K562 (cell line): Measurements from ENCODE around the gene PRRT2. TPM values are rescaled to one million over a fixed set of nuclear protein-coding genes. Genes with fewer than 3 reads are reported as not detected.

Experiments used
- ATAC-seq: fragments of 200-7000 bp; cut with Tn5 transposase; 3 replicates; pipeline ENCODE4 v1.9.1; 2020; ENCODE audit warnings: moderate library complexity
- BruUV-seq: library from RNA; stranded (reverse); fragments of 400-500 nt; replicated peaks from 2 replicates; lab custom pipeline; 2021; lab: Mats Ljungman, UMichigan
- CTCF ChIA-PET: fragments of 300-600 bp; formaldehyde crosslinking; extraction: SDS; loops from one replicate; lab custom pipeline; 2021; ENCODE audit warnings: low intra/inter-chr PET ratio; lab: Yijun Ruan, JAX
- POLR2A ChIA-PET: fragments of 300-600, 350-650 bp; sonication (Branson Sonifier 250); formaldehyde crosslinking; extraction: SDS; loops from one replicate; lab custom pipeline; 2021; ENCODE audit warnings: antibody characterized with exemption, inconsistent platforms; lab: Yijun Ruan, JAX
- DNase-seq, 4 experiments: peaks; one replicate each; pipeline versions ENCODE4 v3.0.0 to v3.0.0-alpha.2; 2011 to 2018; ENCODE audit warnings: low spot score in 3 of 4, mixed read lengths in 3 of 4; ENCODE audit errors: extremely low read depth in 1 of 4
- FAIRE-seq: peaks from 2 replicates; lab custom pipeline; 2011; peaks lifted over from hg19 to GRCh38; lab: Jason Lieb, UNC
- H2AFZ ChIP-seq: 2 replicates; pipeline ENCODE4 v1.6.0; 2011; ENCODE audit warnings: low read depth, low read length, control low read depth, inconsistent platforms
- H3K27ac ChIP-seq: fragments of 200-600 bp; 3 replicates; pipeline ENCODE4 v1.8.0; 2011; ENCODE audit warnings: low read depth, mild to moderate bottlenecking, control low read depth, inconsistent platforms, low read length, moderate library complexity, mixed read lengths; ENCODE audit errors: extremely low read depth
- H3K27me3 ChIP-seq, 2 experiments: fragments of 300-600 bp in 1 of 2; 2 replicates in 1 of 2; 3 replicates in 1 of 2; pipeline versions ENCODE4 v1.6.0 to v1.8.0; 2011; ENCODE audit warnings: inconsistent platforms in 2 of 2, low read length in 2 of 2, mild to moderate bottlenecking in 1 of 2, mixed read lengths in 1 of 2, moderate library complexity in 1 of 2; ENCODE audit not compliant: control insufficient read depth in 2 of 2, insufficient read depth in 2 of 2
- H3K36me3 ChIP-seq: fragments of 300-600 bp; 3 replicates; pipeline ENCODE4 v1.8.0; 2011; ENCODE audit warnings: mild to moderate bottlenecking, low read length, inconsistent platforms; ENCODE audit not compliant: control insufficient read depth, insufficient read depth
- H3K4me1 ChIP-seq, 2 experiments: fragments of 200-600 bp in 1 of 2; replicated peaks in 1 of 2; 2 replicates in 1 of 2; 3 replicates in 1 of 2; pipeline versions ENCODE4 v1.5.1 to v1.8.0; 2011; ENCODE audit warnings: inconsistent platforms in 2 of 2, low read length in 2 of 2, mild to moderate bottlenecking in 1 of 2, mixed read lengths in 1 of 2, moderate library complexity in 1 of 2; ENCODE audit not compliant: control insufficient read depth in 2 of 2, insufficient read depth in 2 of 2
- H3K4me2 ChIP-seq: 2 replicates; pipeline ENCODE4 v1.6.1; 2011; ENCODE audit warnings: low read length, control low read depth, inconsistent platforms, mixed read lengths; ENCODE audit not compliant: insufficient read depth
- H3K4me3 ChIP-seq: fragments of 200-600 bp; sonication (generic), shearing (Covaris generic); 2 replicates; pipeline ENCODE4 v1.5.1; 2016; ENCODE audit warnings: control low read depth, inconsistent platforms
- H3K79me2 ChIP-seq: fragments of 200-600 bp; 3 replicates; pipeline ENCODE4 v1.8.0; 2011; ENCODE audit warnings: low read length, inconsistent platforms; ENCODE audit not compliant: control insufficient read depth, insufficient read depth
- H3K9ac ChIP-seq, 2 experiments: 2 replicates each; pipeline versions ENCODE4 v1.6.0 to v1.6.1; 2011; ENCODE audit warnings: low read depth in 2 of 2, low read length in 2 of 2, control low read depth in 1 of 2, inconsistent platforms in 1 of 2, mild to moderate bottlenecking in 1 of 2, mixed read lengths in 1 of 2; ENCODE audit not compliant: insufficient read depth in 1 of 2
- H3K9me1 ChIP-seq: one replicate; pipeline ENCODE4 v1.6.0; 2011; ENCODE audit warnings: inconsistent platforms, mild to moderate bottlenecking, low read length, moderate library complexity; ENCODE audit not compliant: control insufficient read depth, insufficient read depth
- H3K9me3 ChIP-seq: replicated peaks from 2 replicates; pipeline ENCODE4 v1.5.1; 2011; ENCODE audit warnings: low read depth, low read length, inconsistent platforms; ENCODE audit not compliant: control insufficient read depth, insufficient read depth
- H4K20me1 ChIP-seq: replicated peaks from 2 replicates; pipeline ENCODE4 v1.6.1; 2011; ENCODE audit warnings: low read length, inconsistent platforms, mixed read lengths; ENCODE audit not compliant: control insufficient read depth, insufficient read depth
- CCNT2 ChIP-seq: IDR thresholded peaks from 2 replicates; pipeline ENCODE4 v1.6.1; 2011; ENCODE audit warnings: borderline replicate concordance, low read depth, mild to moderate bottlenecking, moderate library complexity, mixed read lengths, low read length; ENCODE audit not compliant: insufficient read length; ENCODE audit errors: extremely low read depth
- NFRKB ChIP-seq: fragments of 450-650 bp; IDR thresholded peaks from 2 replicates; pipeline ENCODE4 v1.6.1; 2016; ENCODE audit warnings: low read depth
- VEZF1 ChIP-seq: fragments of 200-800 bp; sonication (Bioruptor generic); IDR thresholded peaks from 2 replicates; pipeline ENCODE4 v1.6.1; 2017; ENCODE audit warnings: missing genetic modification characterization, missing compliant biosample characterization
- YY1 ChIP-seq, 3 experiments: IDR thresholded peaks; 2 replicates each; pipeline ENCODE4 v1.6.1; 2011; ENCODE audit warnings: low read length in 2 of 3, mild to moderate bottlenecking in 2 of 3, moderate library complexity in 2 of 3, borderline replicate concordance in 1 of 3, control low read depth in 1 of 3, low read depth in 1 of 3; ENCODE audit not compliant: insufficient read depth in 3 of 3, insufficient replicate concordance in 2 of 3, control insufficient read depth in 1 of 3, insufficient read length in 1 of 3; ENCODE audit errors: extremely low read depth in 1 of 3
- ZNF175 ChIP-seq: fragments of 200-800 bp; sonication (Bioruptor generic); IDR thresholded peaks from 2 replicates; pipeline ENCODE4 v1.6.1; 2016; ENCODE audit warnings: low read depth, mild to moderate bottlenecking, missing genetic modification characterization, missing compliant biosample characterization
- WGBS: fragments of 100-300 bp; shearing (Covaris generic); methylation state at CpG from one replicate; pipeline ENCODE4 v1.1.6; 2016; ENCODE audit warnings: low coverage, mixed read lengths; ENCODE audit not compliant: insufficient coverage; ENCODE audit errors: missing lambda C conversion rate; 5-methylcytosine and 5-hydroxymethylcytosine counted together
- in situ Hi-C: fragments of 300-500 bp; cut with MboI; formaldehyde crosslinking; loops from 4 replicates; pipeline ENCODE4 v1.15.0; 2018; ENCODE audit warnings: inconsistent platforms, mixed read lengths
- intact Hi-C: fragments of 100-400 bp; cut with micrococcal nuclease; formaldehyde crosslinking; loops from 2 replicates; pipeline ENCODE4 v1.14.2; 2022
- polyA plus RNA-seq, 8 experiments: library from polyadenylated mRNA; depleted of rRNA in 4 of 8; stranded (reverse) in 5 of 8; unstranded in 3 of 8; fragments of >200 nt; fragmentation: Nextera tagmentation in 2 of 8; fragmentation: Illumina TruSeq in 1 of 8; extraction: Ambion mirVana in 2 of 8; extraction: Trizol in 1 of 8; gene quantifications; 2 replicates each; pipeline versions ENCODE4 v1.2.1 to v1.2.3, GENCODE V29; 2011 to 2014; ENCODE audit warnings: inconsistent platforms in 1 of 8, missing spikeins in 1 of 8
- total RNA-seq, 7 experiments: library from RNA; depleted of rRNA in 6 of 7; stranded (reverse); fragments of >200 nt in 6 of 7; fragmentation: Illumina TruSeq in 2 of 7; extraction: Trizol in 2 of 7; gene quantifications; 2 replicates each; pipeline versions ENCODE4 v1.2.1 to v1.2.3, GENCODE V29; 2011 to 2021; ENCODE audit warnings: low replicate concordance in 1 of 7
- TF ChIP-seq, protein P1 (sequence below): fragments of 450-650 bp; IDR thresholded peaks from 2 replicates; pipeline ENCODE4 v1.6.1; 2016; ENCODE audit warnings: antibody characterized with exemption

Gene PRRT2
- total and polyA plus RNA-seq, 9 of the 15 experiments (the other 6 are each of a cell fraction or from before 2014, with no cell fraction given): 0.11 to 1.0 (median 0.42) TPM; not detected in 2

DNA sequence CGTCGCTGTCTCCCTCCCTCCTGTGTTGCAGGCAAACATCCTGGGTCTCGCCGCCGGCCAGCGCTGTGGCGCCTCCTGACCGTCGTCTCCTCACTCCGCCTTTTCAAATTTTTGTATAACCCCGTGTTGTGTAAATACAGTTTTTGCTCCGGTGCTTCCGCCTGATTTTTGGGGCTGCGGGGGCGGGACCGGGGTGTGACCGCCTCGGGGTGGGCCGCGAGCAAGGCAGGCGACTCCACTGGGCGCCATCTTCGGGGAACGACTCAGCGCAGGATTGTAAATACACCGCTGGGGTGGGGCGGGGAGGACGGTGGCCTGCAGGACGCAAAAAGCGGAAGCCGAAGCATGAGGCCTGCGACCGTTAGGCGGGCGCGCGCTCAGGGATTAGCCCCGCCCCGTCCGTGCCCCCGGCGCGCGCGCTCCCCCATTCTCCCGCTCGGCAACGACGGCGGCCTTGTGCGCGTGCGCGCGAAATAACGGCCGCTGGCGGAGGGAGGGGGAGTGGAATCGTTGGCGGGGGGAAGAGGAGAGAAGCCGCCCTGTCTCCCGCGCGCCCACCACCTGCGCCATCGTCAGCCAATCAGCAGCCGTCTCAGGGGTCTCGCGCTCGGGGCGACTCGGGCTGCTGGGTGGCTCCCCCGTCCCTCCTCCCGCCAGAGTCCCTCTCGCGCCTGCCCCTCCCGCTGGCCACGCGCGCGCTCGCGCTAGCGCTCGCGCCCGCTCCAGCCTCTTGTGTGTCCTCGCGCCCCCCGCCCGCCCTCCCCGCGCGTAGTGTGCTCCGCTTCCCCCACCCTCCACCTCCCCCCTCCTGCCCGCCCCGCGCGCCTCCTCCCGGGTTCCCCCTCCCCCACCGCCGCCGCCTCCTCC, 6.5 kb upstream of the PRRT2 start (continued):
- TF ChIP-seq ZNF175 (CRISPR knock-in tag): peak; percentile 93
- TF ChIP-seq, protein P1, sequence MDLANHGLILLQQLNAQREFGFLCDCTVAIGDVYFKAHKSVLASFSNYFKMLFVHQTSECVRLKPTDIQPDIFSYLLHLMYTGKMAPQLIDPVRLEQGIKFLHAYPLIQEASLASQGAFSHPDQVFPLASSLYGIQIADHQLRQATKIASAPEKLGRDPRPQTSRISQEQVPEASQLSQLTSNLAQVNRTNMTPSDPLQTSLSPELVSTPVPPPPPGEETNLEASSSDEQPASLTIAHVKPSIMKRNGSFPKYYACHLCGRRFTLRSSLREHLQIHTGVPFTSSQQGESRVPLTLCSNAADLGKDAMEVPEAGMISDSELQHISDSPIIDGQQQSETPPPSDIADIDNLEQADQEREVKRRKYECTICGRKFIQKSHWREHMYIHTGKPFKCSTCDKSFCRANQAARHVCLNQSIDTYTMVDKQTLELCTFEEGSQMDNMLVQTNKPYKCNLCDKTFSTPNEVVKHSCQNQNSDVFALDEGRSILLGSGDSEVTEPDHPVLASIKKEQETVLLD: 0 out of 2 replicates have a peak, but pooled peaks have one; percentile 22

- peak; percentile 8 for TF ChIP-seq CCNT2
- no peak for TF ChIP-seq NFRKB
- peak; percentile 89 for TF ChIP-seq VEZF1
- TF ChIP-seq YY1 (IDR thresholded peaks at IDR 0.05; ENCODE audit: borderline replicate concordance in 1 of 3, control insufficient read depth in 1 of 3, extremely low read depth in 1 of 3, insufficient read depth in 3 of 3, insufficient read length in 1 of 3, insufficient replicate concordance in 2 of 3, low read depth in 1 of 3, low read length in 2 of 3): peak in 1 of 3 experiments; percentile 69
- intact Hi-C loops (loop anchor here (2.0 kb wide), 1 partner anchor 43 kb away; no protein-coding TSS in a partner anchor), in situ Hi-C loops (no loop called here)
- Histone ChIP-seq H3K9me1 (no peaks in the 10 kb centered on the region), H3K27ac (peak within 1 kb of the TSS; percentile 99), H3K9me3 (no peaks in the 10 kb centered on the region), H3K9ac (peak within 1 kb of the TSS; percentile 92 to 100), H3K27me3 (no peaks in the 10 kb centered on the region), H3K4me2 (peak within 1 kb of the TSS; percentile 91), H4K20me1 (peaks cover 23% of the 10 kb centered on the region; the same call in 1 of the 2 replicates), H2AFZ (peak within 1 kb of the TSS; percentile 82; the same call in 1 of the 2 replicates), H3K36me3 (peaks cover 71% of the 10 kb centered on the region), H3K79me2 (peaks cover 47% of the 10 kb centered on the region), H3K4me3 (peak within 1 kb of the TSS; percentile 60), H3K4me1 (peaks cover 38 to 52% of the 10 kb centered on the region in 2 experiments)
- FAIRE-seq (no peak), ATAC-seq (no peak), DNase-seq (peak in 3 of 4 experiments; percentile 78 to 95 (median 81))
- no TSS peak for BruUV-seq
- CTCF ChIA-PET: no interaction called here
- POLR2A ChIA-PET: interaction anchor here (0.5 to 2.7 kb wide), 5 partner anchors 10 to 165 kb away, joined by 3 to 8 read pairs (median 5); partner anchors contain the start of genes KIF22 and PAGR1
- WGBS: no CpG with 5 or more reads among the region's 67 CpGs
These were observed 5.9 kb upstream of the PRRT2 start, which contains the start of gene MAZ for GRCh38 chr16:29806099-29806579. MAZ (plus strand) TSS chr16:29806529; CDS start chr16:29806702, 173 bp downstream.
